Measurements from ENCODE around the gene KLHL34.

Gene KLHL34

GRCh38 chrX:21658152-21658737, at the start of gene KLHL34:
Gene KLHL34 (minus strand): TSS chrX:21658330. CDS start chrX:21657788, 542 bp downstream.
- DNase-seq (ENCODE audit: low read depth) = no peak
- peak within 1 kb of the TSS; percentile 18 for H3K4me3 ChIP-seq (ENCODE audit: low read depth, low read length)

- no peak for DNase-seq (ENCODE audit: low read depth)
- H3K4me3 ChIP-seq (ENCODE audit: low read depth, low read length) = no peak overlapping the region
Measured at GRCh38 chrX:21705225-21705624, 47.1 kb upstream of the KLHL34 start.

- H3K4me3 ChIP-seq (ENCODE audit: low read depth, low read length) = no peak overlapping the region
- DNase-seq (ENCODE audit: low read depth) = no peak
Measured at GRCh38 chrX:21702725-21703124, 44.6 kb upstream of the KLHL34 start.

GRCh38 chrX:21700967-21701366, 42.8 kb upstream of the KLHL34 start:
- no peak overlapping the region for H3K4me3 ChIP-seq (ENCODE audit: low read depth, low read length)
- DNase-seq (ENCODE audit: low read depth) = no peak

GRCh38 chrX:21700275-21700674, 42.1 kb upstream of the KLHL34 start:
- no peak overlapping the region for H3K4me3 ChIP-seq (ENCODE audit: low read depth, low read length)
- no peak for DNase-seq (ENCODE audit: low read depth)

- no peak overlapping the region for H3K4me3 ChIP-seq (ENCODE audit: low read depth, low read length)
- DNase-seq (ENCODE audit: low read depth) = no peak
Measured at GRCh38 chrX:21699136-21699535, 41.0 kb upstream of the KLHL34 start.

GRCh38 chrX:21698272-21698671, 40.1 kb upstream of the KLHL34 start:
- DNase-seq (ENCODE audit: low read depth) = no peak
- H3K4me3 ChIP-seq (ENCODE audit: low read depth, low read length) = no peak overlapping the region

GRCh38 chrX:21691512-21692018, 33.4 kb upstream of the KLHL34 start:
- no peak overlapping the region for H3K4me3 ChIP-seq (ENCODE audit: low read depth, low read length)
- no peak for DNase-seq (ENCODE audit: low read depth)

GRCh38 chrX:21683941-21684340, 25.8 kb upstream of the KLHL34 start:
- H3K4me3 ChIP-seq (ENCODE audit: low read depth, low read length) = no peak overlapping the region
- DNase-seq (ENCODE audit: low read depth) = no peak

GRCh38 chrX:21678048-21678612, 20.0 kb upstream of the KLHL34 start:
- DNase-seq (ENCODE audit: low read depth) = no peak
- H3K4me3 ChIP-seq (ENCODE audit: low read depth, low read length) = no peak overlapping the region

GRCh38 chrX:21675931-21676330, 17.8 kb upstream of the KLHL34 start:
- no peak for DNase-seq (ENCODE audit: low read depth)
- no peak overlapping the region for H3K4me3 ChIP-seq (ENCODE audit: low read depth, low read length)

GRCh38 chrX:21674430-21675186, 16.5 kb upstream of the KLHL34 start:
- no peak for DNase-seq (ENCODE audit: low read depth)
- no peak overlapping the region for H3K4me3 ChIP-seq (ENCODE audit: low read depth, low read length)

- no peak overlapping the region for H3K4me3 ChIP-seq (ENCODE audit: low read depth, low read length)
- no peak for DNase-seq (ENCODE audit: low read depth)
Measured at GRCh38 chrX:21666679-21667078, 8.5 kb upstream of the KLHL34 start.

GRCh38 chrX:21666252-21666651, 8.1 kb upstream of the KLHL34 start:
- no peak overlapping the region for H3K4me3 ChIP-seq (ENCODE audit: low read depth, low read length)
- DNase-seq (ENCODE audit: low read depth) = no peak

- DNase-seq (ENCODE audit: low read depth) = no peak
Measured at GRCh38 chrX:21662761-21663160, 4.6 kb upstream of the KLHL34 start.

GRCh38 chrX:21661316-21661715, 3.2 kb upstream of the KLHL34 start:
- H3K4me3 ChIP-seq (ENCODE audit: low read depth, low read length) = no peak overlapping the region
- no peak for DNase-seq (ENCODE audit: low read depth)

More at GRCh38 chrX:21662761-21663160, 4.6 kb upstream of the KLHL34 start:
- no peak overlapping the region for H3K4me3 ChIP-seq (ENCODE audit: low read depth, low read length)

- no peak for DNase-seq (ENCODE audit: low read depth)
- H3K4me3 ChIP-seq (ENCODE audit: low read depth, low read length) = no peak overlapping the region
Measured at GRCh38 chrX:21660156-21660555, 2.0 kb upstream of the KLHL34 start.

GRCh38 chrX:21659320-21659719, 1.2 kb upstream of the KLHL34 start:
- DNase-seq (ENCODE audit: low read depth) = no peak
- H3K4me3 ChIP-seq (ENCODE audit: low read depth, low read length) = no peak overlapping the region

- peak overlapping the region; percentile 18 for H3K4me3 ChIP-seq (ENCODE audit: low read depth, low read length)
- DNase-seq (ENCODE audit: low read depth) = no peak
Measured at GRCh38 chrX:21658746-21659145, 616 bp upstream of the KLHL34 start.

GRCh38 chrX:21657318-21658151, 595 bp downstream of the KLHL34 start:
- H3K4me3 ChIP-seq (ENCODE audit: low read depth, low read length) = no peak overlapping the region
- DNase-seq (ENCODE audit: low read depth) = no peak

Measured in skeletal muscle cell (primary cell).